H9 (cell line): ENCODE data around the gene SLC35G6. TPM values are rescaled to one million over a fixed set of nuclear protein-coding genes. Genes with fewer than 3 reads are reported as not detected.
A peak's percentile ranks its signal among the peaks of the same experiment; 100 is the strongest.

ENCODE experiments used
- DNase-seq: peaks from one replicate; pipeline ENCODE4 v3.0.0-alpha.2; 2017
- H2AFZ ChIP-seq: one replicate; pipeline ENCODE4 v1.6.1; 2013; ENCODE audit warnings: mild to moderate bottlenecking, low read length, control low read depth, moderate library complexity
- H2AK5ac ChIP-seq: 2 replicates; pipeline ENCODE4 v1.6.1; 2013; ENCODE audit warnings: low read length, control low read depth, mixed read lengths; ENCODE audit not compliant: insufficient read length
- H2BK120ac ChIP-seq: one replicate; pipeline ENCODE4 v1.6.1; 2013; ENCODE audit warnings: low read depth, mild to moderate bottlenecking, low read length, control low read depth, inconsistent platforms; ENCODE audit not compliant: poor library complexity, severe bottlenecking
- H2BK12ac ChIP-seq: 2 replicates; pipeline ENCODE4 v1.6.1; 2013; ENCODE audit warnings: low read length, control low read depth, mixed read lengths, low read depth; ENCODE audit not compliant: insufficient read length
- H2BK15ac ChIP-seq: 2 replicates; pipeline ENCODE4 v1.6.1; 2013; ENCODE audit warnings: low read depth, low read length, control low read depth
- H2BK20ac ChIP-seq: one replicate; pipeline ENCODE4 v1.6.1; 2013; ENCODE audit warnings: low read depth, mild to moderate bottlenecking, low read length, control low read depth, inconsistent platforms; ENCODE audit not compliant: poor library complexity, severe bottlenecking
- H2BK5ac ChIP-seq: 2 replicates; pipeline ENCODE4 v1.6.1; 2013; ENCODE audit warnings: low read length, control low read depth, mixed read lengths; ENCODE audit not compliant: insufficient read length
- H3K14ac ChIP-seq: 2 replicates; pipeline ENCODE4 v1.6.1; 2013; ENCODE audit warnings: low read length, control low read depth; ENCODE audit not compliant: insufficient read depth
- H3K18ac ChIP-seq: 2 replicates; pipeline ENCODE4 v1.6.1; 2013; ENCODE audit warnings: low read depth, mild to moderate bottlenecking, mixed read lengths, low read length, control low read depth; ENCODE audit not compliant: insufficient read length
- H3K23ac ChIP-seq: 2 replicates; pipeline ENCODE4 v1.6.1; 2013; ENCODE audit warnings: low read length, control low read depth, mixed read lengths, low read depth; ENCODE audit not compliant: insufficient read length
- H3K23me2 ChIP-seq: 2 replicates; pipeline ENCODE4 v1.6.1; 2013; ENCODE audit warnings: low read depth, mild to moderate bottlenecking, mixed read lengths, low read length, control low read depth; ENCODE audit not compliant: insufficient read length, poor library complexity, severe bottlenecking
- H3K27ac ChIP-seq: 2 replicates; pipeline ENCODE4 v1.5.1; 2013; ENCODE audit warnings: low read length, control low read depth, mixed read lengths, low read depth; ENCODE audit not compliant: insufficient read length
- H3K27me3 ChIP-seq: 2 replicates; pipeline ENCODE4 v1.6.1; 2013; ENCODE audit warnings: low read length, control low read depth, inconsistent platforms; ENCODE audit not compliant: insufficient read depth
- H3K4ac ChIP-seq: 2 replicates; pipeline ENCODE4 v1.6.1; 2013; ENCODE audit warnings: low read depth, mild to moderate bottlenecking, control low read depth, inconsistent platforms, low read length, moderate library complexity
- H3K4me1 ChIP-seq: 2 replicates; pipeline ENCODE4 v1.6.1; 2013; ENCODE audit warnings: low read length, control low read depth, inconsistent platforms; ENCODE audit not compliant: insufficient read depth
- H3K4me2 ChIP-seq: 2 replicates; pipeline ENCODE4 v1.6.1; 2013; ENCODE audit warnings: low read length, control low read depth, mixed read lengths; ENCODE audit not compliant: insufficient read length, insufficient read depth
- H3K56ac ChIP-seq: 2 replicates; pipeline ENCODE4 v1.6.1; 2013; ENCODE audit warnings: low read depth, mild to moderate bottlenecking, mixed read lengths, low read length, control low read depth; ENCODE audit not compliant: insufficient read length
- H3K79me1 ChIP-seq: 2 replicates; pipeline ENCODE4 v1.6.1; 2013; ENCODE audit warnings: low read depth, mild to moderate bottlenecking, moderate library complexity, low read length, control low read depth, inconsistent platforms; ENCODE audit not compliant: insufficient read depth, poor library complexity, severe bottlenecking
- H3K79me2 ChIP-seq: 2 replicates; pipeline ENCODE4 v1.6.1; 2013; ENCODE audit warnings: low read length, control low read depth, inconsistent platforms; ENCODE audit not compliant: insufficient read depth
- H3K9ac ChIP-seq: 2 replicates; pipeline ENCODE4 v1.6.1; 2013; ENCODE audit warnings: low read length, control low read depth, mixed read lengths; ENCODE audit not compliant: insufficient read length; ENCODE audit errors: extremely low read depth
- H3K9me3 ChIP-seq: one replicate; pipeline ENCODE4 v1.6.1; 2013; ENCODE audit warnings: low read depth, low read length, inconsistent platforms; ENCODE audit not compliant: control insufficient read depth
- H3T11ph ChIP-seq: one replicate; pipeline ENCODE4 v1.6.1; 2013; ENCODE audit warnings: mild to moderate bottlenecking, low read length, control low read depth, inconsistent platforms
- H4K20me1 ChIP-seq: one replicate; pipeline ENCODE4 v1.6.1; 2013; ENCODE audit not compliant: control insufficient read depth, insufficient read length, insufficient read depth
- H4K5ac ChIP-seq: 2 replicates; pipeline ENCODE4 v1.6.1; 2013; ENCODE audit warnings: low read depth, mild to moderate bottlenecking, mixed read lengths, low read length, control low read depth; ENCODE audit not compliant: insufficient read length
- H4K8ac ChIP-seq: replicated peaks from 2 replicates; pipeline ENCODE4 v1.6.1; 2013; ENCODE audit warnings: low read length, control low read depth, mixed read lengths, low read depth; ENCODE audit not compliant: insufficient read length
- H4K91ac ChIP-seq: 2 replicates; pipeline ENCODE4 v1.6.1; 2013; ENCODE audit warnings: low read depth, mild to moderate bottlenecking, moderate library complexity, mixed read lengths, low read length, control low read depth; ENCODE audit not compliant: insufficient read length
- H3K27ac Mint-ChIP-seq, 3 experiments: 2 replicates in 2 of 3; 3 replicates in 1 of 3; pipeline ENCODE4 v1.8.0; 2020 to 2021; ENCODE audit warnings: mixed read lengths in 3 of 3, mild to moderate bottlenecking in 1 of 3, moderate library complexity in 1 of 3
- H3K27me3 Mint-ChIP-seq: 2 replicates; pipeline ENCODE4 v1.8.0; 2021; ENCODE audit warnings: low read depth, mild to moderate bottlenecking, moderate library complexity, mixed read lengths
- H3K36me3 Mint-ChIP-seq, 3 experiments: 2 replicates in 2 of 3; 3 replicates in 1 of 3; pipeline ENCODE4 v1.8.0; 2020 to 2021; ENCODE audit warnings: low read depth in 3 of 3, mixed read lengths in 3 of 3; ENCODE audit not compliant: insufficient read depth in 1 of 3
- H3K4me1 Mint-ChIP-seq, 2 experiments: 2 replicates each; pipeline ENCODE4 v1.8.0; 2020; ENCODE audit warnings: mixed read lengths in 2 of 2
- H3K4me3 Mint-ChIP-seq, 2 experiments: 2 replicates in 1 of 2; 3 replicates in 1 of 2; pipeline ENCODE4 v1.8.0; 2020 to 2021; ENCODE audit warnings: mild to moderate bottlenecking in 2 of 2, mixed read lengths in 2 of 2, moderate library complexity in 1 of 2
- H3K9me3 Mint-ChIP-seq, 2 experiments: 2 replicates in 1 of 2; 3 replicates in 1 of 2; pipeline ENCODE4 v1.8.0; 2020; ENCODE audit warnings: mild to moderate bottlenecking in 2 of 2, mixed read lengths in 2 of 2, moderate library complexity in 1 of 2
- CTCF ChIP-seq: fragments of 200-600 bp; sonication (generic); conservative IDR thresholded peaks from 3 replicates; pipeline ENCODE4 v1.8.0; 2021; ENCODE audit warnings: antibody characterized with exemption, mild to moderate bottlenecking
- WGBS: extraction: QIAGEN DNeasy Blood & Tissue Kit; methylation state at CpG from one replicate; pipeline ENCODE4 v1.1.7; 2013; ENCODE audit warnings: missing lambda C conversion rate, low lambda C conversion rate, mixed read lengths; ENCODE audit not compliant: insufficient read length; ENCODE audit errors: extremely low coverage; 5-methylcytosine and 5-hydroxymethylcytosine counted together
- total RNA-seq: library from RNA; stranded (reverse); gene quantifications from 2 replicates; pipeline ENCODE4 v1.2.1, GENCODE V29; 2021

SLC35G6 gene
- total RNA-seq, 1 experiment from 2014 or later = not detected

GRCh38 chr17:7509937-7510336 is 28.7 kb downstream of the SLC35G6 start:
- no peaks in the 10 kb centered on the region for H3K9me3 Mint-ChIP-seq
- no peak overlapping the region for H2BK20ac ChIP-seq
- H3K27ac ChIP-seq = no peak overlapping the region
- H3K14ac ChIP-seq = no peak overlapping the region
- H3K4me1 Mint-ChIP-seq = no peaks in the 10 kb centered on the region
- no peak overlapping the region for H3K4me3 Mint-ChIP-seq
- H3K9me3 ChIP-seq = no peaks in the 10 kb centered on the region
- no peak overlapping the region for H3K4ac ChIP-seq
- H3K18ac ChIP-seq = no peak overlapping the region
- H3K23ac ChIP-seq = no peak overlapping the region
- no peaks in the 10 kb centered on the region for H3K79me2 ChIP-seq
- no peaks in the 10 kb centered on the region for H3K23me2 ChIP-seq
- no peak overlapping the region for H2AK5ac ChIP-seq
- H3K9ac ChIP-seq = no peak overlapping the region
- no peak overlapping the region for H3K4me2 ChIP-seq
- no peak overlapping the region for H2BK5ac ChIP-seq
- H2BK12ac ChIP-seq = no peak overlapping the region
- no CpG with 5 or more reads among the region's 5 CpGs for WGBS
- peaks cover 53 to 96% (median 89%) of the 10 kb centered on the region in 3 experiments for H3K36me3 Mint-ChIP-seq
- no peak overlapping the region for H4K5ac ChIP-seq
- no peak overlapping the region for H2BK15ac ChIP-seq
- no peaks in the 10 kb centered on the region for H3K79me1 ChIP-seq
- H3K27ac Mint-ChIP-seq = peak overlapping the region in 1 of 3 experiments; percentile 40; a peak in 1 of 7 replicates
- no peak overlapping the region for H2BK120ac ChIP-seq
- DNase-seq = no peak
- no peak overlapping the region for H3T11ph ChIP-seq
- H3K4me1 ChIP-seq = no peaks in the 10 kb centered on the region
- H4K8ac ChIP-seq = no peak overlapping the region
- H3K56ac ChIP-seq = no peak overlapping the region
- H3K27me3 Mint-ChIP-seq = no peaks in the 10 kb centered on the region
- H4K20me1 ChIP-seq = no peaks in the 10 kb centered on the region
- H2AFZ ChIP-seq = no peak overlapping the region
- no peak overlapping the region for H4K91ac ChIP-seq
- no peak for TF ChIP-seq CTCF
- H3K27me3 ChIP-seq = no peaks in the 10 kb centered on the region
